K562 (cell line): ENCODE data around the gene AHSP. TPM values are rescaled to one million over a fixed set of nuclear protein-coding genes. Genes with fewer than 3 reads are reported as not detected.

Experiments
- ATAC-seq: fragments of 200-7000 bp; cut with Tn5 transposase; 3 replicates; pipeline ENCODE4 v1.9.1; 2020; ENCODE audit warnings: moderate library complexity
- BruUV-seq: library from RNA; stranded (reverse); fragments of 400-500 nt; replicated peaks from 2 replicates; lab custom pipeline; 2021; lab: Mats Ljungman, UMichigan
- CTCF ChIA-PET: fragments of 300-600 bp; formaldehyde crosslinking; extraction: SDS; loops from one replicate; lab custom pipeline; 2021; ENCODE audit warnings: low intra/inter-chr PET ratio; lab: Yijun Ruan, JAX
- POLR2A ChIA-PET: fragments of 300-600, 350-650 bp; sonication (Branson Sonifier 250); formaldehyde crosslinking; extraction: SDS; loops from one replicate; lab custom pipeline; 2021; ENCODE audit warnings: antibody characterized with exemption, inconsistent platforms; lab: Yijun Ruan, JAX
- DNase-seq, 4 experiments: peaks; one replicate each; pipeline versions ENCODE4 v3.0.0 to v3.0.0-alpha.2; 2011 to 2018; ENCODE audit warnings: low spot score in 3 of 4, mixed read lengths in 3 of 4; ENCODE audit errors: extremely low read depth in 1 of 4
- FAIRE-seq: peaks from 2 replicates; lab custom pipeline; 2011; peaks lifted over from hg19 to GRCh38; lab: Jason Lieb, UNC
- H2AFZ ChIP-seq: 2 replicates; pipeline ENCODE4 v1.6.0; 2011; ENCODE audit warnings: low read depth, low read length, control low read depth, inconsistent platforms
- H3K27ac ChIP-seq: fragments of 200-600 bp; 3 replicates; pipeline ENCODE4 v1.8.0; 2011; ENCODE audit warnings: low read depth, mild to moderate bottlenecking, control low read depth, inconsistent platforms, low read length, moderate library complexity, mixed read lengths; ENCODE audit errors: extremely low read depth
- H3K27me3 ChIP-seq, 2 experiments: fragments of 300-600 bp in 1 of 2; 2 replicates in 1 of 2; 3 replicates in 1 of 2; pipeline versions ENCODE4 v1.6.0 to v1.8.0; 2011; ENCODE audit warnings: inconsistent platforms in 2 of 2, low read length in 2 of 2, mild to moderate bottlenecking in 1 of 2, mixed read lengths in 1 of 2, moderate library complexity in 1 of 2; ENCODE audit not compliant: control insufficient read depth in 2 of 2, insufficient read depth in 2 of 2
- H3K36me3 ChIP-seq: fragments of 300-600 bp; 3 replicates; pipeline ENCODE4 v1.8.0; 2011; ENCODE audit warnings: mild to moderate bottlenecking, low read length, inconsistent platforms; ENCODE audit not compliant: control insufficient read depth, insufficient read depth
- H3K4me1 ChIP-seq, 2 experiments: fragments of 200-600 bp in 1 of 2; replicated peaks in 1 of 2; 2 replicates in 1 of 2; 3 replicates in 1 of 2; pipeline versions ENCODE4 v1.5.1 to v1.8.0; 2011; ENCODE audit warnings: inconsistent platforms in 2 of 2, low read length in 2 of 2, mild to moderate bottlenecking in 1 of 2, mixed read lengths in 1 of 2, moderate library complexity in 1 of 2; ENCODE audit not compliant: control insufficient read depth in 2 of 2, insufficient read depth in 2 of 2
- H3K4me2 ChIP-seq: 2 replicates; pipeline ENCODE4 v1.6.1; 2011; ENCODE audit warnings: low read length, control low read depth, inconsistent platforms, mixed read lengths; ENCODE audit not compliant: insufficient read depth
- H3K4me3 ChIP-seq: fragments of 200-600 bp; sonication (generic), shearing (Covaris generic); 2 replicates; pipeline ENCODE4 v1.5.1; 2016; ENCODE audit warnings: control low read depth, inconsistent platforms
- H3K79me2 ChIP-seq: fragments of 200-600 bp; 3 replicates; pipeline ENCODE4 v1.8.0; 2011; ENCODE audit warnings: low read length, inconsistent platforms; ENCODE audit not compliant: control insufficient read depth, insufficient read depth
- H3K9ac ChIP-seq, 2 experiments: 2 replicates each; pipeline versions ENCODE4 v1.6.0 to v1.6.1; 2011; ENCODE audit warnings: low read depth in 2 of 2, low read length in 2 of 2, control low read depth in 1 of 2, inconsistent platforms in 1 of 2, mild to moderate bottlenecking in 1 of 2, mixed read lengths in 1 of 2; ENCODE audit not compliant: insufficient read depth in 1 of 2
- H3K9me1 ChIP-seq: one replicate; pipeline ENCODE4 v1.6.0; 2011; ENCODE audit warnings: inconsistent platforms, mild to moderate bottlenecking, low read length, moderate library complexity; ENCODE audit not compliant: control insufficient read depth, insufficient read depth
- H3K9me3 ChIP-seq: replicated peaks from 2 replicates; pipeline ENCODE4 v1.5.1; 2011; ENCODE audit warnings: low read depth, low read length, inconsistent platforms; ENCODE audit not compliant: control insufficient read depth, insufficient read depth
- H4K20me1 ChIP-seq: replicated peaks from 2 replicates; pipeline ENCODE4 v1.6.1; 2011; ENCODE audit warnings: low read length, inconsistent platforms, mixed read lengths; ENCODE audit not compliant: control insufficient read depth, insufficient read depth
- CBFA2T3 ChIP-seq: fragments of 450-650 bp; IDR thresholded peaks from 2 replicates; pipeline ENCODE4 v1.6.1; 2017
- E2F5 ChIP-seq: sonication (generic); formaldehyde crosslinking; IDR thresholded peaks from 2 replicates; pipeline ENCODE4 v1.8.0; 2022; ENCODE audit warnings: mild to moderate bottlenecking, missing genetic modification reagents
- ELF1 ChIP-seq: fragments of 200-800 bp; sonication (Bioruptor generic); IDR thresholded peaks from 2 replicates; pipeline ENCODE4 v1.6.1; 2016; ENCODE audit warnings: missing genetic modification characterization, missing compliant biosample characterization
- FOXJ2 ChIP-seq: fragments of 200-800 bp; sonication (Bioruptor generic); IDR thresholded peaks from 2 replicates; pipeline ENCODE4 v1.6.1; 2016; ENCODE audit warnings: missing genetic modification characterization, missing compliant biosample characterization
- HDAC6 ChIP-seq: IDR thresholded peaks from 2 replicates; pipeline ENCODE4 v1.6.1; 2012; ENCODE audit warnings: low read depth, mild to moderate bottlenecking, control low read depth, inconsistent platforms, low read length, moderate library complexity
- ILK ChIP-seq: fragments of 450-650 bp; IDR thresholded peaks from 2 replicates; pipeline ENCODE4 v1.6.1; 2016; ENCODE audit warnings: missing genetic modification characterization, low read depth, mild to moderate bottlenecking, missing compliant biosample characterization, moderate library complexity, borderline replicate concordance
- KDM5B ChIP-seq: fragments of 200-600 bp; sonication (generic); IDR thresholded peaks from 2 replicates; pipeline ENCODE4 v1.6.1; 2012; ENCODE audit warnings: low read depth, mild to moderate bottlenecking, moderate library complexity, low read length, control low read depth, inconsistent platforms; ENCODE audit not compliant: insufficient replicate concordance
- MIER1 ChIP-seq: fragments of 450-650 bp; IDR thresholded peaks from 2 replicates; pipeline ENCODE4 v1.6.1; 2016; ENCODE audit warnings: antibody characterized with exemption, mild to moderate bottlenecking, low read depth
- MTF1 ChIP-seq: fragments of 250-450 bp; sonication (Bioruptor Pico); IDR thresholded peaks from 2 replicates; pipeline ENCODE4 v1.9.0; 2021; ENCODE audit warnings: moderate library complexity, mild to moderate bottlenecking, inconsistent platforms, borderline replicate concordance
- PRMT5 ChIP-seq: sonication (generic); formaldehyde crosslinking; IDR thresholded peaks from 2 replicates; pipeline ENCODE4 v1.5.0; 2020; ENCODE audit warnings: missing genetic modification reagents
- RBM17 ChIP-seq: fragments of 200-400 bp; formaldehyde crosslinking; IDR thresholded peaks from 2 replicates; pipeline ENCODE4 v1.6.1; 2017; ENCODE audit warnings: low read depth, mild to moderate bottlenecking, low read length, borderline replicate concordance
- STAT5A ChIP-seq: IDR thresholded peaks from 2 replicates; pipeline ENCODE4 v1.6.1; 2012; ENCODE audit warnings: low read length, inconsistent platforms, borderline replicate concordance
- ZKSCAN8 ChIP-seq: fragments of 200-800 bp; sonication (Bioruptor generic); IDR thresholded peaks from 2 replicates; pipeline ENCODE4 v1.6.1; 2016; ENCODE audit warnings: missing genetic modification characterization, missing compliant biosample characterization
- ZNF324 ChIP-seq: fragments of 250-450 bp; sonication (Bioruptor Pico); IDR thresholded peaks from 2 replicates; pipeline ENCODE4 v1.4.0; 2020; ENCODE audit warnings: mild to moderate bottlenecking
- ZNF764 ChIP-seq: fragments of 250-450 bp; sonication (Bioruptor Pico); IDR thresholded peaks from 2 replicates; pipeline ENCODE4 v1.4.0; 2020; ENCODE audit warnings: low read depth, mild to moderate bottlenecking, moderate library complexity
- whole genome bisulfite sequencing: fragments of 100-300 bp; shearing (Covaris generic); methylation state at CpG from one replicate; pipeline ENCODE4 v1.1.6; 2016; ENCODE audit warnings: low coverage, mixed read lengths; ENCODE audit not compliant: insufficient coverage; ENCODE audit errors: missing lambda C conversion rate; 5-methylcytosine and 5-hydroxymethylcytosine counted together
- in situ Hi-C: fragments of 300-500 bp; cut with MboI; formaldehyde crosslinking; loops from 4 replicates; pipeline ENCODE4 v1.15.0; 2018; ENCODE audit warnings: inconsistent platforms, mixed read lengths
- intact Hi-C: fragments of 100-400 bp; cut with micrococcal nuclease; formaldehyde crosslinking; loops from 2 replicates; pipeline ENCODE4 v1.14.2; 2022
- polyA plus RNA-seq, 8 experiments: library from polyadenylated mRNA; depleted of rRNA in 4 of 8; stranded (reverse) in 5 of 8; unstranded in 3 of 8; fragments of >200 nt; fragmentation: Nextera tagmentation in 2 of 8; fragmentation: Illumina TruSeq in 1 of 8; extraction: Ambion mirVana in 2 of 8; extraction: Trizol in 1 of 8; gene quantifications; 2 replicates each; pipeline versions ENCODE4 v1.2.1 to v1.2.3, GENCODE V29; 2011 to 2014; ENCODE audit warnings: inconsistent platforms in 1 of 8, missing spikeins in 1 of 8
- total RNA-seq, 7 experiments: library from RNA; depleted of rRNA in 6 of 7; stranded (reverse); fragments of >200 nt in 6 of 7; fragmentation: Illumina TruSeq in 2 of 7; extraction: Trizol in 2 of 7; gene quantifications; 2 replicates each; pipeline versions ENCODE4 v1.2.1 to v1.2.3, GENCODE V29; 2011 to 2021; ENCODE audit warnings: low replicate concordance in 1 of 7
- TF ChIP-seq, protein P1 (sequence below): fragments of 250-450 bp; sonication (Bioruptor Pico); IDR thresholded peaks from 2 replicates; pipeline ENCODE4 v1.6.1; 2021; ENCODE audit warnings: mild to moderate bottlenecking
- TF ChIP-seq, protein P2 (sequence below): fragments of 450-650 bp; formaldehyde crosslinking; IDR thresholded peaks from 2 replicates; pipeline ENCODE4 v1.4.0; 2020; ENCODE audit warnings: mild to moderate bottlenecking, moderate library complexity
- TF ChIP-seq, protein P3 (sequence below), 2 experiments: IDR thresholded peaks; 2 replicates each; pipeline ENCODE4 v1.6.1; 2011; ENCODE audit warnings: borderline replicate concordance in 1 of 2, control low read depth in 1 of 2, low read depth in 1 of 2, low read length in 1 of 2, mild to moderate bottlenecking in 1 of 2, mixed read lengths in 1 of 2, moderate library complexity in 1 of 2; ENCODE audit not compliant: insufficient read depth in 1 of 2, insufficient read length in 1 of 2, poor library complexity in 1 of 2, severe bottlenecking in 1 of 2; ENCODE audit errors: extremely low read depth in 1 of 2

AHSP gene
- total and polyA plus RNA-seq, 9 of the 15 experiments (the other 6 are each of a cell fraction or from before 2014, with no cell fraction given) = 6.6 to 99.1 (median 25.8) TPM

GRCh38 chr16:31483081-31483480, 44.6 kb upstream of the AHSP start, which contains the start of gene SLC5A2:
Gene SLC5A2, plus strand, starts transcription at chr16:31483123. Its CDS starts 14 bp downstream, at chr16:31483137.
- ATAC-seq = no peak
- no peak for TF ChIP-seq ELF1 (tag)
- no peak for TF ChIP-seq ZNF764 (CRISPR knock-in tag)
- no peak for TF ChIP-seq STAT5A
- TF ChIP-seq MIER1 = no peak
- no peak for TF ChIP-seq HDAC6
- no peak for TF ChIP-seq E2F5 (CRISPR knock-in tag)
- TF ChIP-seq RBM17 = no peak
- TF ChIP-seq ILK (tag) = no peak
- TF ChIP-seq, protein P1, sequence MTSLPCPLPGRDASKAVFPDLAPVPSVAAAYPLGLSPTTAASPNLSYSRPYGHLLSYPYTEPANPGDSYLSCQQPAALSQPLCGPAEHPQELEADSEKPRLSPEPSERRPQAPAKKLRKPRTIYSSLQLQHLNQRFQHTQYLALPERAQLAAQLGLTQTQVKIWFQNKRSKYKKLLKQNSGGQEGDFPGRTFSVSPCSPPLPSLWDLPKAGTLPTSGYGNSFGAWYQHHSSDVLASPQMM (CRISPR knock-in tag) = no peak
- TF ChIP-seq, protein P2, sequence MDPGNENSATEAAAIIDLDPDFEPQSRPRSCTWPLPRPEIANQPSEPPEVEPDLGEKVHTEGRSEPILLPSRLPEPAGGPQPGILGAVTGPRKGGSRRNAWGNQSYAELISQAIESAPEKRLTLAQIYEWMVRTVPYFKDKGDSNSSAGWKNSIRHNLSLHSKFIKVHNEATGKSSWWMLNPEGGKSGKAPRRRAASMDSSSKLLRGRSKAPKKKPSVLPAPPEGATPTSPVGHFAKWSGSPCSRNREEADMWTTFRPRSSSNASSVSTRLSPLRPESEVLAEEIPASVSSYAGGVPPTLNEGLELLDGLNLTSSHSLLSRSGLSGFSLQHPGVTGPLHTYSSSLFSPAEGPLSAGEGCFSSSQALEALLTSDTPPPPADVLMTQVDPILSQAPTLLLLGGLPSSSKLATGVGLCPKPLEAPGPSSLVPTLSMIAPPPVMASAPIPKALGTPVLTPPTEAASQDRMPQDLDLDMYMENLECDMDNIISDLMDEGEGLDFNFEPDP (CRISPR knock-in tag) = no peak
- no peak for TF ChIP-seq FOXJ2 (tag)
- TF ChIP-seq PRMT5 (CRISPR knock-in tag) = no peak
- TF ChIP-seq ZKSCAN8 (CRISPR knock-in tag) = no peak
- TF ChIP-seq ZNF324 = no peak
- TF ChIP-seq CBFA2T3 = no peak
- TF ChIP-seq, protein P3, sequence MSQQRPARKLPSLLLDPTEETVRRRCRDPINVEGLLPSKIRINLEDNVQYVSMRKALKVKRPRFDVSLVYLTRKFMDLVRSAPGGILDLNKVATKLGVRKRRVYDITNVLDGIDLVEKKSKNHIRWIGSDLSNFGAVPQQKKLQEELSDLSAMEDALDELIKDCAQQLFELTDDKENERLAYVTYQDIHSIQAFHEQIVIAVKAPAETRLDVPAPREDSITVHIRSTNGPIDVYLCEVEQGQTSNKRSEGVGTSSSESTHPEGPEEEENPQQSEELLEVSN (IDR thresholded peaks at IDR 0.05; ENCODE audit: borderline replicate concordance in 1 of 2, extremely low read depth in 1 of 2, insufficient read depth in 1 of 2, insufficient read length in 1 of 2, low read depth in 1 of 2, low read length in 1 of 2, poor library complexity in 1 of 2, severe bottlenecking in 1 of 2) = no peak
- TF ChIP-seq KDM5B = no peak
- no peak for TF ChIP-seq MTF1 (CRISPR knock-in tag)
- in situ Hi-C loops = no loop called here
- H2AFZ ChIP-seq = no peak within 1 kb of the TSS
- no peaks in the 10 kb centered on the region for H3K36me3 ChIP-seq
- H3K4me1 ChIP-seq = peaks cover 24 to 33% of the 10 kb centered on the region in 2 experiments
- H3K9me3 ChIP-seq = no peaks in the 10 kb centered on the region
- no peaks in the 10 kb centered on the region for H3K27me3 ChIP-seq
- H4K20me1 ChIP-seq = no peaks in the 10 kb centered on the region
- 55% methylated on average over 1 of the region's 4 CpGs for WGBS
- ChIA-PET POLR2A (no interaction called here), CTCF (no interaction called here)
- no peak for DNase-seq
- intact Hi-C loops = no loop called here
- FAIRE-seq = no peak
- H3K79me2 ChIP-seq = no peaks in the 10 kb centered on the region
- H3K4me3 ChIP-seq = no peak within 1 kb of the TSS
- no peak within 1 kb of the TSS for H3K27ac ChIP-seq
- BruUV-seq = no TSS peak
- no peak within 1 kb of the TSS for H3K9ac ChIP-seq
- no peak within 1 kb of the TSS for H3K4me2 ChIP-seq
- H3K9me1 ChIP-seq = no peaks in the 10 kb centered on the region
